NK-92 (cell line): ENCODE data around the gene FGGY.
"Not testable (repeated sequence)": the region's sequence is repeated elsewhere in the genome, so short reads cannot be mapped to it uniquely, and the experiment has no call there.

ENCODE experiments used
- DNase-seq: peaks from one replicate; lab custom pipeline; 2025; ENCODE audit not compliant: unreplicated experiment; lab: John Stamatoyannopoulos, UW

Gene FGGY

DNA sequence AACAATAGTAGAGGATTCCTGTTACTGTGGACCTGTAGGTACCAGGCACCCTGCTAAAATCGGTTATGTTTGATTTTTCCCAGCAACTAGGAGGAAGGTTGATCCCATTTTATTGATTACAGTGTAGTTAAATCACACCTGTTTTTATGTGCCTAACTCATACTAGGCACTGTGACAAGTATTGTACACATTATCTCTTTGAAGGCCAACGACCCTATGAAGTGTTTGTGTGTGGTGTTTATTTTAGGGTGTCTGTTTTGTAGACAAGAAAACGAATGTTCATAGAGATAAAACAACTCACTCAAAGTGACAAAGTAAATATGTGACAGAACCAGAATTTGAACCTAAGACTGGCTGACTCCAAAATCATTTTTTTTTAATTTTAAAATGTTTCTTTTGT, 49.5 kb downstream of the FGGY start:
- DNase-seq = no peak

- no peak for DNase-seq
Measured at GRCh38 chr1:59349101-59349500, 52.2 kb downstream of the FGGY start.

GRCh38 chr1:59350521-59350920, 53.6 kb downstream of the FGGY start:
- no peak for DNase-seq

- no peak for DNase-seq
Measured at GRCh38 chr1:59352065-59352464, 55.2 kb downstream of the FGGY start.

GRCh38 chr1:59353453-59353852, 56.6 kb downstream of the FGGY start:
- no peak for DNase-seq

GRCh38 chr1:59354239-59354638, 57.3 kb downstream of the FGGY start:
- DNase-seq = not testable (repeated sequence)

DNA sequence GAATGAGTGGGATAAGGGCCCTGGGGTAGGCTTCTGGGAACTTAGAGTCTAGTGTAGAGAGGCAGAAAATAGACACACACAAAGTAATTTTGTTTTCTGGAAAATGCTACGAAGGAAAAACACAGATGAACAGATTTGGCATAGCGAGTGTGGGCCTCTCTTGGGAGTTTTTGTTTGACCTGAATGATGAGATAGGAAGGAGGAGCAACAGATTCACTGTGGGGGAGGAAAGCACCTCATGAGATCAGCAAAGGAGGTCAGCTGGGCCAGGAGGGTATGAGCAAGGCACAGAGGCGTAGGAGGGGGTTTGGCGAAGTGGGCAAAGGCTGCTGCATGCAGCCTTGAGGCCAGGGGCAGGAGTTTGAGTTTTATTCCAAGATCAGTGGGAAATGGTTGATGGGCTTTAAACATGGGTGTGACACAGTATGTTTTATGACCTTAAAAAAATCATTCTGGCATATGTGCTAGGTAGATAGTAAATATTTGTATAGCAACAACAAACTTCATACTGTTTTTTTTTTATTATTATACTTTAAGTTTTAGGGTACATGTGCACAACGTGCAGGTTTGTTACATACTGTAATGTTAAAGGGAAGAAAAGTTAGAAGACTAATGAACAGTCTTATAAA, 57.9 kb downstream of the FGGY start:
- DNase-seq = no peak

DNA sequence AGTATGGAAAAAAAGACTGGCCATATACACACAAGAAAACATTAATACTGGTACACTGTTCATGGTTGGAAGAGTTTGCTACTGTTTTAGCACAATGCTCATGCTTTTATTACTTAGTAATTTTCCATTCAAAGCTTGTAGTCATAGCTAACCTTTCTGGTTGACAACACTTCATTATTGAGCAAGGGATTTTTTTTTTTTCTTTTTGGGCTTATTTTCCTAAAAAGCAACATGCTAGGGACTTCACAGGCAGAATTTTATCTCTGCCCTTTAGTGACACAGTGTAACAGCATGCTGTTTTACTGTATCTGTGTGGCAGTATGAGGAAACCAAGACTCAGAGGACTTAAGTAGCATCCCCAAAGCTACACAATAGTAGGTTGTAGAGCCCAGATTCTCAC, 58.5 kb downstream of the FGGY start:
- no peak for DNase-seq

DNA sequence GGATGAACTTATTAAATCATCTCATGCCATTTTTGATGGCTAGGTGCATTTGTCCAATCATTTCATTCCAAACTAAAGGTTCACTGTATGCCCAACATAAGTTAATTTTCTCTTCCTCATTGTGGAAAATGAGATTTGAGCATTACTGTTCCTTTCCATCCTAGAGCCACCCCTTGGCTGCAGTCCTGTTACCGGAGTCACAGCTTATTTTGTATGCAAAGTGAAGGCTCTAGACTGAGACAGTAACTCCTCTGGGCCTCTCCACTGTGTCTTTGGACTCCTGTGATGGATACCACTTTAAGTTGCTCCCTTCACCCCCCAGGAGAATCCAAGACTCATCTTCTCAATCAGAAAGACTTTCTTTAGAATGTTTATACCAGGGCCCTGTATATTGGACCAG, 59.7 kb downstream of the FGGY start:
- no peak for DNase-seq

DNA sequence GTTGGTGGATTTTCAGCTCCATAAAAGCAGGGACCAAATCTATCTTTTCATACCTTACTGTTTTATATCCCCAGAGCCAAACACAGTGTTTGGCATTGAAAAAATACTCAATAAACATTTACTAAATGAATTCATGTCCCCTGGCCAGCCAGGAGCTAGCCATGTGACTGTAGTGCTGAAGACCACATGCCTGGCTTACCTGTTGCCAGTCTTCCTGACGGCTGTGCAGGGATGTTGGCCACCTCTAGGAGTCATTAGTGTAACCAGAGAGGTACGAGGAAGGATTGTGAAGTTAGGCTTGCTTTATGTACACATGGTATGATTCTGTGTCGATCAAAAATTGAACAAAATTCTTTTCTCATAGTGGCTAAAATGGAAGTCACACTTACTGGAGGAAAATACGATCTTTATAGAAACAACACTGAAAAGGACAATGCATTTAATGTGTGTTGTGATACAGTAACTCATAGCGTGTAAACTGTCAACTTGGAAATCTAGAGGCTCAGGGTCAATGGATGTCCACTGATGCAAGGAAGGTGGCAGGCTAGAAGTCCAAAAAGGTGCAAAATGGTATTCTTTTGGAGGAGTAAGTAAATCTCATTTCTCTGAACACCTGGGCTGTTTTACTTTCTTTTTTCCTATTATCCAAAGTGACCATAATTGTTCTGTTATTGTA, 60.9 kb downstream of the FGGY start:
- DNase-seq = no peak

DNA sequence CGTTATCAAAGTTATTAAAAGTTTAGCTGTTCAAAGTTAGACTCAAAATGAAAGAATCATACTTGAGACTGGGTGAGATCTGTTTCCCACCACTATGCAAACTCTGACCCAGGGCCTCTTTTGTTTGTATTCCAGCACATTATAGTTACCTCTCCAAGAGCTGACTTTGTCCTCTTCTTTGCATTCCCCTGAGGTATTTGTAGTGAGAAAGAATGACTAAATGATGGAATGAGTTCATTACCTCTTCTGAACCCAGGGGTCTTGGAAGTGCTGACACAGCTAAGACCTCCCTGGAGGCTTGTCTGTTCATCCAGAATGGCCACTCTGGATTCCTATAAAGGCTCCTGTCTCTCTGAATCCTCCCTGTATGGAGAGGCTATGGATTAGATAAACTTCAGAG, 62.4 kb downstream of the FGGY start:
- DNase-seq = no peak

DNA sequence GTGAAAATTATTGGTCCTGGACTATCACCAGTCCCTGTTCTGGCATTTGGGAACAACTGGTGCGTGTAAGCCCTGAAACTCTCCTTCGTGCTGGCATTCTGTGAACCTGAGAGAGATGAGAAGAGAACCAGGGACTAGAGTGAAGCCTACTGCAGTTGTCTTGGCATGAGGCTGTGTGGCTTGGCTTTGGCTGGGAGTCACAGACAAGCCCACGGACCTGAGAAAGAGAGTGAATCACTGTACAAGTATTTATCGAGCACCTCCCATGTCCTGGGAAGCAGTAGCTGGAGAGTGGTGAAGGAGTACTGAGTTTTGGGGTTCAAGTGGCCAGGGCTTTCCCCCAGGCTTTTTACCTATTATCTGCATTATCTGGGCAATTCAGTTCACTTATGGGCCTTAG, 63.3 kb downstream of the FGGY start:
- DNase-seq = no peak

DNA sequence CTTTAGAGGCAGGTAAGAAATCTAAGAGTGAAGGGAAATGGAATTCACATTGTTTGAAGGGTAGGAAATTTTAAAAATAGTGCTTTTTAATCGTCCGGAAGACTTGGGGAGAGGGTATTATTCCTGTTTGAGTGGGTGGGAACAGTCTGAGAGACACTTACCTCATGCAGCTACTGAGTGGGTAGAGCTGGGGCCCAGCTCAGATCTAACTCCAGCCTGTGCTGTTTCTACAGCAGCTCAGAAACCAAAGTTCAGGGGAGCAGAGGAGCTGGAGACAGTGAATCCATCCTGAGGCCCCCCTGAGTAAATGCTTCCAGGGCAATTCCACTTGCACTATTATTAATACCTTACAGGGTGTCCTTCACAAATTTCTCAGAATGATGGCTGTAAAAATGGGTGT, 63.8 kb downstream of the FGGY start:
- no peak for DNase-seq

DNA sequence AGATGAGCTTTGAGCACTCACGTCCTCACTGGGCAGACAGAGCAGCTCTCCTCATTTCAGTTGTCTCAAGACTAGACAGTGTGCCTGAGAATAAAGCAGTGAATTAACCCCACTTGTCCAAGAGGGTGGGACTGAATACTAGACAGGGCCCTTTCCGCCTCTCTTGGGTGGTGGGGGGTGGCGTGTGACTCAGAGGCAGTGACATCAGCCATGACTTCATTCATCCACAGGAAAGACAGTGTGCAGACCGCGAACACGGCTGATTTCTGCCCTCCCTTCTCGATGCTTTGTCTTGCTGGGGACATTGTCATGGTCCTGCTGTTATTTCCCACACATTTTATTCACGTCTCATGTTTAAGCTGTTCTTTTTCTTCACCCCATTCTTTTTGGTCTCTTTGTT, 64.9 kb downstream of the FGGY start:
- no peak for DNase-seq

- DNase-seq = no peak
Measured at GRCh38 chr1:59364037-59364436, 67.1 kb downstream of the FGGY start.

DNA sequence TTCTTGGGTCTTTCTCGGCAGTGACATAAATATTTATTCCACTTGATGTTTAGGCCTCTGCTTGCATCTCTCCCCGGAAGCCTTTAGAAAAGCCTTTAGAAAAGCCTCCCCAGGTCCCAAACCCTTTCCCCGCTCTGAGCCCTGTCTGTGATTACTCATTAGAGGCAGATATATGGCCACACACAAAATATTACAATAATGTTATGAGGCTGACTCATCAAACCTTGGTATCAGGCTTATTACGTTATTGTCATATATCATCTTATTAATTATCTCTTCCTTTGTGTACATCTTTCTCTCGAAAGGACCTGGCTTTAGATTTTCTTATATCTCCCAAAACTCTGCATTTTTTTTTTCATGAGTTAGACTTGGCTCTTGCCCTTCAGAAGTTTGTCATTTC, 69.5 kb downstream of the FGGY start:
- DNase-seq = no peak

DNA sequence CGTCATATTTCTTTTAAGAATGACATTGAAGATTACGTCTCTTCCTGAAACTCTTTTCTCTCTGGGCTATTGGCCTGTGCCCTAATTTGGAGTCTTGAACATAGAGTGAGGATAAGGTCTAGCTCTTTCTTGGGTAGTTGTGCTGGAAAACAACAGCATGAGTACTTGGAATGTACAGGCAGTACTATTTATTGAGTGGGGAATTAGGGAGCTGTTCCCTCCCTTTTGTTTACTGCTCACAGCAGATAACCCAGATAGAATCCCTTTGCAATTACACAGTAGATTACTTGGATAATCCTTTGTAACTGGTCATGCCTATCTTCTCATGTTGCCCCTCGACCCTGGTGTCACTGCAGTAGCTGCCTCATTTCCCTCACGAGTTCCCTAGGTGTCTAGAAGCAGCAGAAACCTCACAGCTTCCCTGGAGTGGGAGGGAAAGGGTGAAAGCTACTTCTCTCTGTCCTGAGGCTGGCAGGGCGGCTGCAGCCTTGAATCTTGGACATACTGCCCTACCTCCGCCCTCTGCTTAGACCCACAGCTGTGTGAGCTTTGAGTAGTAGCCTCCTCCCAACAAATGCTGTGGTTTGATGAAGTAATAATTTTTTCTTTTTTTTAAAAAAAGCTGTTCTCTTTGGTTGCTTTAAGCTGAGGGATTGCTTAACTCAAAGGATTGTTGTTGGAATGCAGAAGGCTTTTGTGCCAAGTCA, 70.6 kb downstream of the FGGY start:
- no peak for DNase-seq

DNA sequence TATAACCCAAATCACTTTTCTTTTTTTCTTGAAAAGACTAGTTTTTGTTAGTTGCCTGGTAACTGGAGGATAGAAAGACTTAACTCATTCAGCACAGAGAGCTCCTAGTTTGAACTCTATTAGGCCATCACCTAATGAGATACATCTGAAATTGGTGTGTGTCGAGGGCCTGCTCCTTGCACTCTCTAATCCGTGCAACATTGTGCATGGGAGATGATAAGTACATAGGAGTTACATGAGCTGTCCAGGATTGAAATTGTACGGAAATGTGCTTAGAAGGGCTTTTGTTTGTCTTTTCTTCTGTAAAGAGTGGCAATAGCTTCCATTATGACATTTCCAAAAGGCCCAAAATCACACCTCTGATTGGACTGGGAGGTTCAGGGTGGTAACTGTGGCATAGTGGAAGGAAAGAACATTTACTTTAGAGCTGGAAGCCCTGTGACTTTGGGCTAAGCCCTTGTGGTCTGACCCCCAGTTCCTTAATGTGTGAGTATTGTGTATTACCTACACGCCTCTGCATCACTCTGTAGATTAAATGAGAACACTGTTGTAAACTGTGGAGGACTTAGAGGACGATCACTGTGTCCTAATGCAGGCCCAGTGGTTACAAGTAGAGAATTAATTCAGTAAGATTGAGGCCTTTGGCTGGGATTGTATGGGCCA, 71.2 kb downstream of the FGGY start:
- no peak for DNase-seq

- no peak for DNase-seq
Measured at GRCh38 chr1:59375321-59376220, 78.7 kb downstream of the FGGY start.

DNA sequence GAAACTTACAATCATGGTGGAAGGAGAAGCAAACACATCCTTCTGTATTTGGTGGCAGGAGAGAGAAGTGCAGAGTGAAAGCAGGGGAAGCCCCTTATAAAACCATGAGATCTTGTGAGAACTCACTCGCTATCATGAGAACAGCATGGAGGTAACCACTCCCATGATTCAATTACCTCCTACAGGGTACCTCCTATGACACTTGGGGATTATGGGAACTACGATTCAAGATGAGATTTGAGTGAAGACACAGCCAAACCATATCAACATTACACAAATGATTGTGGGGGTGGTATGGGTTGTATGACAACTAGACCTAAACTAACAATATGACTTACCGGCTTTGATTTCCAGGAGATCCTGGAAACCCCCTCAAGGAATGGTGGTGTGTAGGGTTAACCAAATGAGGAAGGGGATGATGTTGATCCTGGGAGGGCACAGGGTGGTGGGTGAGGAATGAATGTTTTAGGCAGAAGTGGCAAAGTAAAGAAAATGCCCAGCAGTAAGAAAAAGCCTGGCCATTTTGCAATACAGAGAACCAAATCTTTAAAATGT, 80.5 kb downstream of the FGGY start:
- no peak for DNase-seq
